Stimulated activated CD4-positive, alpha-beta T cell treated with anti-CD3 and anti-CD28 coated beads, Interleukin-4, amount 100 ng/mL, for 24 hours (primary cell): ENCODE results near the gene VAT1L.

Experiments
- DNase-seq: peaks from one replicate; pipeline ENCODE4 v3.0.0-alpha.2; 2020

The VAT1L gene

DNA sequence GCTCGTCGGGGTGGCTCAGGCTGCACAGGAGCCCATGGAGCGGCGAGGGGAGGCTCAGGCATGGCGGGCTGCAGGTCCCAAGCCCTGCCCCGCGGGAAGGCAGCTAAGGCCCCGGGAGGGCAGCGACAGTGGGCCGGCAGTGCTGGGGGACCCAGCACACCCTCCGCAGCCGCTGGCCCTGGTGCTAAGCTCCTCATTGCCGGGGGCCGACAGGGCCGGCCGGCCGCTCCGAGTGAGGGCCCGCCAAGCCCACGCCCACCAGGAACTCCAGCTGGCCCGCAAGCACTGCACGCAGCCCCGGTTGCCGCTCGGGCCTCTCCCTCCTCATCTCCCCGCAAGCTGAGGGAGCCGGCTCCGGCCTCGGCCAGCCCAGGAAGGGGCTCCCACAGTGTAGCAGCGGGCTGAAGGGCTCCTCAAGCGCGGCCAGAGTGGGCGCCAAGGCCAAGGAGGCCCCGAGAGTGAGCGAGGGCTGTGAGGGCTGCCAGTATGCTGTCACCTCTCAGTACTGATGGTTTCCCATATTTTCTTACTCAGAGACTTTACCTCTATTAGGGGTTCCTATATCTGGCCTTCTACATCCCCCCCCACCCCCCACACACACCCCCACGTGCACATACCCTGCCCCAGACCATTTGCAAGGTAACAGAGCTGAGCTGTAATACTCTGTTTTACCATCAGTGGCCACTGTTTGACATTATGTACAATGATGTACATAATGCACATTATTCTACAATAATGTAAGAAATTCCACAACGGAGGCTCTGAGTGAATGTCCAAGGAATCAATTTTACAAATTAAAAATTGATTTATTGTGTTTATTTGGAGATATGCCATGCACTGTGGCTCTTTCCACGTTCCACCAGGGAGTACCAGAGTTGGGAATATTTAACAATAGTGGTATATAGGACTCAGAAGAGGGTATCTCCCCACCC is 3.7 kb upstream of the VAT1L start:
- no peak for DNase-seq

DNA sequence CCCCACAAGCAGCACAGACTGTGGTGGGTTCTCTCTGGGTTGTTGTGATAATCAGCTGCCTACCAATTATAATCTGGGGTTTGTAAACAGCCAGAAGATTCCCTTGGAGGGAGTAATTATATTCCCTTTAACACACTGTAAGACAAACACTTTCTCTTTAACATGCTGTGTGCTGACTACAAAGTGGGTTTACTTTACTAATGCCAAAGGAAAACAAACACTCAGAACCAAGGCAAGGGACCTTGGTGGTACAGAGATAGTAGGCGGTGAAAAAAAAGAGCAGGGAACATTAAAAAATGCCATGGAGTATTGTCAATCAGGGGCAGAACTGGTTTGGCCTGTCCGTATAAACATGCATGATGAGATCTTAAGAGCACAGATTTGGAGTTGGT is 3.0 kb upstream of the VAT1L start:
- DNase-seq: no peak

DNA sequence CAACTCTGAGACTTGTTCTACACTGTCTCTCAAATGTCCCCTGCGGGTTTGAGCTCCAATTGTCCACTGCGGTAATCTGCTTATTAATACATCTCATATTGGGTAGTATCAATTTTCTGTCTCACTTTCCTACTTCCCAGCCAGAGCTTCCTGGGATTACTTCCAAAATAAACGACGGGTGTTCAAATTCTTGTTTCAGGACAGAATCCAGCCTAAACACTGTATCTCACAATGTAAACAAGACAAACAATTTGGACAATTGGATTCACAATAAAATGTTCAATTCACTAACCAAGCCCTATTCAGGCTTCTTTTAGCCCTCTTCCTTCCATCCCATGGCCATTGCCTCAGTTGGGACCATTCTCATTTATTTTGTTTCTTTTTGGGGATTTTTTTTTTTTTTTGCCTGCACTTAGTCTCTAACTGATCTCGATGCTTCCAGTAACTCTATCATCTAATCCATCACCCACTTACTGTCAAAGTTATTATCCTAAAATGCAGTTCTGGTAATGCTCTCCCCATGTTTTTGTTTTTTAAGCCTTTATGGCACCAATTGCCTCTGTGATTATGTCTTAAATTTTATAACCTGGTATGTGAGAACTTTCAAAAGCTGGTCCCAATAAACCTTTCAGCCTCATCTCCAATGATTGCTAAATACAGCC is 2.0 kb upstream of the VAT1L start:
- DNase-seq: no peak

DNA sequence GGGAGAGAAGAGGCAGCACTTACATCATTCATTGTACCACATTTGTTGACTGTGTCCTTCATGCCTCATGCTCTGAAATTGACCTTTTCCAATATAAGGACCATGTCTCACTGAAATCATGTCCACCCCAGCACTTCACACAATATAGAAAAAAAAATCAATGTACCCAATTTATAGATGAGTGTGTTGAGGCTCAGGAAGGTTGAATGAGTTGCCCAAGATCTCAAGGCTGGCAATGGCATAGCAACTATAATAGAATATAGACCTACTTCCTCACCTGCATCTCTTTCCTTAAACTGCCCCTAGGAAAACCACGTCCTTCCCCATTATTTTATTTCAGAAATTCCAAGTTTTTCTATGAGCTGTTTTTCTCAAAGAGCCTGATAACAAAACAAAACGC is 912 bp upstream of the VAT1L start:
- no peak for DNase-seq

DNA sequence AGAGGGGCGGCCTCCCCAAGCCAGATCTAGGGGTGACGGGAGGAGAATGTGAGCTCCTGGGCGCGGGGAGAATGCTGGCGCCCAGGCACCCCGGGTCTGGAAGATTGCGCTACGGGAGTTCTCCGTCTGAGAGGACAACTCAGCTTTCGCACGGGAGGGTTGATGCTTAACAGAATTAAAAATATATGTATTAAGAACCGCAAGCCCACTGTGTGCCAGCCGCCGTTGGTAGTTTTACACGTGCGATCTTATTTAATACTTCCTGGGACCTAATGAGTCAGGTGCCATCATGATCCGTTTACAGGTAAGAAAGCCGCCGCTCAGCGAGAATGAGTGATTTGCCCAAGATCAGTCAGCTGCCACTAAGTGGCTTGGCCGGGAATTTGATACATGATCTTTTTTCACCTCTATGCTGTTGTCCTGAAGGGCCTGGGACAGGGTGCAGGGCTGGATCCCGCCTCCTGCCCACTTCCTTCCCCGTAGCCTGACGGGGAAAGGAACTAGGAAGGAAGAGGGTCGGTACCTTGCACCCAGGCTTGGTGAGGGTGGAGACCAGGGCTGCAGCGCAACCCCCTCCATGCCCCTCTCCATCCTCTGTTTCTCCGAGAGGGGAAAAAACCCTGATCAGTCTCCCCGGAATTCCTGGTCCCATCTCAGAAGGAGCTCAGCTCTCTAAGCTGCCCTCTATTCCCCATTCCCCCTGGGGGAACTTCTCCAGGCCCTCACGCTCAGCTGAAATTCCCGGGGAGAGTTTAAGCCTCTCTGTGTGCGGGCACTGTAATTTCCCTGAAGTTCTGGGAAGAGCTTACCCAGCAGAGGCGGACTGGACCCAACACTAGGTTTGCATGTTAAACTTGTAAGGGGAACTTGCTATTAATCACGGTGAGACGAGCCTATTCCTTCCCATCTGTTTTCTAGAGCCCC is 983 bp downstream of the VAT1L start:
- DNase-seq: no peak

DNA sequence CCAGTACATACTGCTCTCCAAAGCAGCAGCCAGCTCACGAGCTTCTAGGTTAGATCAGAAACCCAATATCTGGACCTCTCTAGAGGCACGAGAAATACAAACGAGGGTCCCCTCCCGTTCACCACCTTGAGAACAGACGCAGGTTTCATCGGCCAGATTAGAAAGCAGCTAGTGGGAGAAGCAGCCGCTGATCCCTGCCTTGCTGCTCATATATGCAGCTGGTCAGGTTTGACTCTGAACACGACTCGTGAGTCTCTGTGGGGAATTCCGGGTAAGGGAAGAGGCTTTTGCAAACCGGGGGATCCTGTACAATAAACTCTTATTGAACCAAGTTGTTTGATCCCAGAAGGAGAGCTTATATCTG is 1.6 kb downstream of the VAT1L start:
- no peak for DNase-seq

DNA sequence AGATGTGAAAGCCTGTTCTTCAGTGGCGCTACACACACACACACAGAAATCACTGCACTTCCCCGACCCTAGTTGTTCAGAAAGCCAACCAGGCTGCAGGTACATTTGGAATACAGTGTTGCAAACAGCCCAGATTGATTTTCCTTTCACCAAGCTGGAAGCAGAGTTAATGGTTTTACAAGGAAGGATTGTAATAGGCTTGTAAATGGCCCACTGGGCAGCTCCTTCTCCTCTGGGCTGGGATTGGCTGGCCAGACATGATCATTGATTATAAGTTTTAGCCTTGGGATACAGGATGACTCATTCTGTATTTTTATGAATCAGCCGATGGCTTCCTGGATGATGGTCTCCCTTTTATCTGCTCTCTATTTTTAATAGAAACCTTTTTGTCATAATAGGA is 2.5 kb downstream of the VAT1L start:
- DNase-seq: no peak

DNA sequence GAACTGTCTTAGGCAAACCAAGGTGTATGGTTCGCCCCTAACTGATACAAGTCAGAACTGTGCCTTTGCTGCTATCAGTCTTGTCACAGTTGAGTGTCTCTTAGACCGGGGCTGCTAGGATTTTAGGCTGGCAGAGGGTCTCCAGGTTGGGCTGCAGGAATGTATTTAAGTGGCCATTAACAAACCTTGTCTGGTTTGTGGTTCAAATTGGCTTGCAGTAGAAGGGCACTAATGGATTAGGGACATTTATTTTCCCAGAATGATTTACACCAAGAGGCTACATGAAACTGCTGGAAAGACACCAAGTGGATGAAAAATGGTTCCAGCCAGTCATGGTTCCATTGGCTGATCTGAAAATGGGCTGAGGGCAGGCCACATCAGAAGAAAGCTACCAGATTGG is 5.1 kb downstream of the VAT1L start:
- no peak for DNase-seq

DNA sequence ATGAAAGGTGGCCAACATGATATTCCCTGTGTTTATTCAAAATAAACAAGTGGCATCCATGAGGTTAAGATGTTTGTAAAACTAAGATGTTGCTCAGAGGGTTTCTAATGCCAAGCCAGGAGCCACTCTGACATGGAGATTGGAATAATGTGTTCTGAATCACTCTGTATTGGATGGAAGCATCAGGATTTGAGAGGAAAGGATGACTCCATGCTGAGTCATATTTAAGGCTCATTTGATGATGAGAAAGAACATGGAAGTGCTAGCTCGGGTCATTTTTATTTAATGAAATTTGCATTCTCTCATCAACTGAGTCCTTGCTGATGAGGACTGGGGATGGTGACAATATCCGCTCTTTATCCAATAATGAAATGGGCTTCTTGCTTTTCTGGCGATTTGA is 6.2 kb downstream of the VAT1L start:
- DNase-seq: no peak

DNA sequence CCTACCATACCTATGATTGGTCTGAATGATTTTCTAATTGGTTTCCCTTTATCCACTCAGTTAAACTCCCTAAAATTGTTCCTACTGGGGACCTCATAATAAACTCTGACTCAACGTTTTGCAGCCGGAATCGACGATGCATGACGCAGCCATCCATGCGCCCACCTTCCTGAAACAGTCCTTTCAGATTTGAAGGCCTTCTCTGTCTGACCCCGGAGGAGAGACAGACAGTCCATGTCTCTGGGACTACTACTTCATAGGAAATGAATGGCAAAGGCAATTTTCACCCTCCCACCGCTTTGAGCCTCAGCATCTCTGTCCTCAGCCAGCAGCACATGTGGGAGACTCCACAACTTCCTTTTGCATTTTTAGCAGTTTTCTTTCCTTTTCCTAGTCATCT is 13.5 kb downstream of the VAT1L start:
- DNase-seq: no peak

DNA sequence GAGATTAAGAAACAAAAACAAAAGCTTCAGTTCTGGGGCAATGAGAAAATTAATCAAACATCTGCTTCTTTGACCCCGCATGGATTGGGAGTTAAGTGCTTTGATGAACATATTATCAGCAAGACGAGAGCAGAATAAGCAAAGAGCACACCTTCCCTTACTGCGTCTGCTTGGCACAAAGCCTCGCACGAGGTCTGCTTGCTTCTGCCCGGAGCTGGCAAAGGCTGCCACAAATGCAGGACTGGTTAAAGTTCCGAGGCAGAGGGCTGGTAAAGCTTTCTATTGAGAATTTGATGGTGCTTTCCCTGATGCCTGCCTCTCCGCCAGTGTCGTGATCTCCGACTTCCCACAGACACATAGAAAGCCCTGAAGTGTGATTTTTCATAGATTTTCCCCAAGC is 17.0 kb downstream of the VAT1L start:
- DNase-seq: no peak

DNA sequence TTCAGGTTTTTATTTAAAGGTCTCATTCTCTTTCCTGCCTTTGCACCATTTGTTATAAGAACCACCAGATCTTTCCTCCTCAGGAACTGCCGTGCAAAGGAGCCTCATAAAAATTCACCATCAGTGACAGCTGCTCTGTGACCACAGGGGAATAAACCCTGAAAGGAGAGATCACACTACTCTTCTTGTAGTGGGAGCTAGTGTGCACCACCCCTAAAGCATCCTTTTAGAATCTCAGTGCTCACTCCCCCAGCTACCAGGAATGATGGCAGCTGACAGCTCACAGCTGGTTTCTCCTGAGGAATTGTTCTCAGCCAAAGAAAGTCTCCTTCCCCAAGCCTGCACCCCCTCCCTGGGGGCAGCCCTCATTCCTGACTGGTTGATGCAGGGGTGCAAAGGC is 18.7 kb downstream of the VAT1L start:
- no peak for DNase-seq

DNA sequence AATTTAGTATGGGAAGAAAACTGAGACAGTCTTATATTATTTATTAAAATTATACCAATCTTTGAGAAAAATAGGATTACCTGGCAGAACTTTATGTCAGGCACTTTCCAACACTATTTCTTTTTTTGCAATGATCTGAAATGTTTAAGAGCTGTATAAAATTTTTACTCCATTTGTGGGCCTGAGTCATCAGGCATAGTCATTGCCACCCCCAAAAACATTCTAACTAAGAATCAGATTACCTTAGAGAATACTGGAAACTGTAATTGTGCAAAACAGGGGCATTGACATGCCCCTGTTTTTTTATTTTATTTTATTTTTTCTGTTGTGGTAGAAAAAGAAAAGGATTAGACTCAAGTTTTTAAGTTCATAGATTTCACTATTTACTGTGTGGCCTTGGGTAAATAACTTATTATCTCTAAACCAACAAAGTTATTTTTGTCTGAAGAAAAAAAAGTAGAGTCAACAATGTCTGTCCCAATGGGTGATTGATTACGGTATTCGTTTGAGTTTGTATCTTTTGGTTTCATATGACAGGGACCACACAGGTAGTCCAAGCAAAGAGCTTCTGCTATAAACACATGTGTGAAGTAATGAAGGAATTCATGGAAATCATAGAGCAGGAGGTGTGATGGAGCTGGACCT is 24.6 kb downstream of the VAT1L start:
- DNase-seq: no peak

DNA sequence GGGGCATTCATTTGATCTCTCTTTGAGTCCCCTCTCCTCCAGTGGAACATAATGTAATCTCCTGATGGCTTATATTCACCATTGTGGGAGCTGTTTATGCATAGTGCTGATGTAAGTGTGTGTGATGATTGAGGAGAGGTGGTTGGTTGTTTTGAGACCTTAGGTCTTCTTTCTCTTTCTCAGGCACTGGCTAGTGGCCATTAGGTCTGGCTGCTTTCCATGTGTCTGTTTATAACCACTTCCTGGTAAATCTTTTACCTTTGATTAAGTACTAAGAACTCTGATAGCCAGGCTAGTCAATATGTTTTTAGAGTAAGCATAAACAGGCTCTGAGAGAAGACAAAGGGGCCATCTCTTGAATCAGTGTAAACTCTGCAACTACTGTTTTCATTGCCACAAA is 27.9 kb downstream of the VAT1L start:
- no peak for DNase-seq

DNA sequence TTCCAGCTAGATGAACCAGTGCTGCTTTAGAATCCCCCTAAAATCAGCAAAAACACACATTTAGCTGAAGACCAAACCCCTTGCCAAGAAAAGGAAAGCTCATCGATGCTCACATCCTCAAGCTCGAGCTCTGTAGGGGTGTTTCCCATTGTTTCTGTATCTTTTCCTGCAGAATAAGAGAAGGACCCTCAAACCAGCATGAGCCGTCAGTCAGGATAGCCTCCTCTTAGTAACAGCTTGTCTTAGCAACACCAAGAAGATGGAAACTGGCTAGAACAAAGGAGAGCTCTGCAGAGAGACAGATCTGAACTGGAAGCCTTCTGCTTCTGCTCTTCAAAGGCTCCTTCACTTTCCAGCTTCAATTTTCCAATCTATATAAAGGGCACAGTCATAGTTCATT is 32.0 kb downstream of the VAT1L start:
- DNase-seq: no peak

DNA sequence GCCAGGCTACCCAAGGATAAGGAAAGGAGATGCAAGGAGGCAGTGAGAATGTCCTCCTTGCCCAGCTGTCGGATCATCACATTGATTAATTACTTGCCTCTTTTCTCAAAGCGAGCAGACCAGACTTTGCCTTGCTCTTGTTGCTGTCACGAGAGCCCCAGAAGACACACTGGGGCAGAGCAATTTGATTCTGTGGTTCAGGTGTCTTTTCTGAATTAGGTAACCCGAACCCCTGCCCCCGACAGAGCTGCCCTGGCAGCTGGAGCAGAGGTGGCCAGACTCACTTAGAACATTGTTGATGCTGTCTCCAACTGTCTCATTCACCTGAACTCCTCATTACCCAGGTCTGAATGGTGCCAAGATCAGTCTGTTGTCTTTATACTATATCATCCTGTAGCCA is 34.3 kb downstream of the VAT1L start:
- no peak for DNase-seq

DNA sequence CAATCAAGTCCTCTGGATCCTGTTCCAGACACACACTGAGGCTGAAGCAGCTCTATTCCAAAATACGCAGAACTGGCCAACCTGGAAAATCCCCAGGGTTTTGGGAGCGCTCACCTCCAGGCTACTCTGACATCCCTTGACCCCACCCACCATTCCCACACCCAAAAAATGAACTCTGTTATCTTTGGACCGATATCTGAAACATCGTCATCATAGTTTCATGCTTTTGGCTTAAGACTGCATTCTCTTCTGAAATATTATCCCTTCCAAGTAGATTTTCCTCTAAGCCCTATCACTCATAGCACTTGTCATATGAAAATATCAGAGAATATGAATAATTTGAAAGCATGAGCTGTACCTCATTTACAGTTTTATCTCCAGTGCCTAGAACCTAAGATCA is 34.7 kb downstream of the VAT1L start:
- no peak for DNase-seq

DNA sequence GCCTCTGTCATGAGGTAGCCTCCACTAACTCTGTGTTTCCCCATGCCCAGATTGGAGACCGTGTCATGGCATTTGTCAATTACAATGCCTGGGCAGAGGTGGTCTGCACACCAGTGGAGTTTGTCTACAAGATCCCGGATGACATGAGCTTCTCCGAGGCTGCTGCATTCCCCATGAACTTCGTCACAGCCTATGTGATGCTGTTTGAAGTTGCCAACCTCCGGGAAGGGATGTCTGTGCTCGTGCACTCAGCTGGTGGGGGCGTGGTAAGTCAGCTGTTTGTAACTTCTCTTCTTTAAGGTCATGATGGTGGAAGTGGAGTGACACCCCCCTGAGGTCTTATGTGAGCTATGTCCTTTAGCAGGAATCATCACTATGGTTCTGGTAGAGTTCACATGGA is 36.8 kb downstream of the VAT1L start:
- no peak for DNase-seq

DNA sequence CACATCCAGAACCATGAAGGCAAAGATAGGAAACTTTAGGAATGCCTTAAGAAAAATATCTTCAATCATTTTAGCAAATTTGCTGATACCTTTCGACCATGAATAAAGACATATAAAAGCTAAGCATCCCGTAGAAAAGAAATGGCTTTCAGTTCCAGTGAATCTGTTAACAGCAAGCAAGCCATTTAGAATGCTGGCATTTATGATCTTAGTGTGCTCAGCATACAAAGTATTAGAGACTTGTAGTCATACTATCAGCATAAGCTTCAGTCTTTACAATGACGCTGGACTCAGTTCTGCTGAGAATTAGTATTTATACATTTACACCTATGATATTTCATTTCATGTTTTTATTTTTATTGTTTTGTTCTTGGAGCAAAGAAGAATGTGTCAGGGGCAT is 38.7 kb downstream of the VAT1L start:
- DNase-seq: no peak

DNA sequence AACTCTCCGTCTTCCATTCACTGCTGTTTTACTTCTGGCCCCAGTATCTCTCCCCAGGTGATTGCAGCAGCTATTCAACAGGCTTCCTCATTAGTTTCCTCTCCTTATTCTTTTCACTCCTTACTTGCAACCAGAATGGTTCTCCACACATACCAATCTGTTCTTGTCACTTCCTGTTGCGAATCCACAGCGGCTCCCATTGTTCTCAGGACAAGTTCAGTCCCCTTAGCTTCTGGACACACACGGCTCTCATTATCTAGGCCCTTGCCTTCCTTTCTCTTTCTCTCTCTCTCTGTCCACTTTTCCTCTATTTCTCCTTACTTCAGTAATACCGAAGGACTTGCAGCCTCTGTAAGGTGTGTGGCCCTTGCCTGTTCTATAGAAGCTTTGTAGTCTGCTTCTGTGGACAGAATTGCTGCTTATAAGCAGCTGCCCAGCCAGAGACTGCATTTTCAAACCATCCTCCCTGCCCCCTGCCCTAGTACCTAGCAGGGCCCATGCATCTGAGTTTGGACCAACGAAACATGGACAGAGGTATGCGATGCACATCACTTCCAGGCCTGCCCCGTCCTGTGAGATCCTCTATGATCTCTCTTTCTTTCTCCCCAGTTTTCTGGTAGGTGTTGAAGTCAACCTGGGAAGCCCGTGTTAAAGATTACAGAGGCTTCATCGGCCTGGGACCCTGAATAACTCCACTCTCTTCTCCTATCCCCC is 45.7 kb downstream of the VAT1L start:
- DNase-seq: no peak

DNA sequence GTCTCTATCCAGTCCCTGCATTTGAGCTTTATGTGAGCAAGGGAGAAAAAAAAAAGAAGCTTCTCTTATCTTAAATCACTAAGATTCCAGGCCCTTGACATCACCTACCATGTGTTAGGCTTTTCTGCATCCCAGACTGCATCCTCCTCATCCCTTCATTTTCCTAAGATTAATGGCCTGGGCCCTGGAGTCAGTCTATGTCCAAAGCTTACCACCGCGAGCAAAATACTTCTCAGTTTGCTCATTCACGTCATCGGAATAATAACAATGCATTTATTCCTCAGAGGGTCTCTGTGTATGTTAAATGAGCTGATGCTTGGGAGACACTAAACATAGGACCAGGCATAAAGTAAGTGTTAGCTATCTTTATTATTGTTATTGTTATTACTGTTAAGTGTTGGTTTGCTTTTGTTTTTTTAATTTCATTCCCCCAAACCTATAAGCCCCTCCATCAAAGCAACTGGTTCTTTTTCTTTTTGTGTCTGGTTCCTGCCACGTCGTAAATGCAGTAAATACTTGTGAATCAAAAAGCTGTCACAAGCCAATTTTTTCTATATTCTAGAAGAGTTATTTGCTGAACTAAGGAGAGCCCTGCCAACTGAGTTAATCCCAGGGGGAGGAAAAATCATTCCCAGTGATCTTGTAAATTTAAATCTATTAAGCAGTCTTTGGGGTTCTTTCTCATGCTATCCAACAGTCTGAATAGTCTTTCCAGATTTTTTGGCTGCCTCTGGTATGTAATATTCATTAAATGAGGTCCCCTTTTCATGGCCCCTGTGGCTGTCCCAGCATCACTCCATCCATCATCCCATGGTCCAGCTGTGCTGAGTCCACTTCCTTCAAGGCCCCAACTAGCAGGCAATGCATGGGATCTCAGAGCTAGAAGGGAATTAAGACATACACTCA is 46.5 kb downstream of the VAT1L start:
- no peak for DNase-seq
